ENCODE results near the gene DNM2. TPM values are rescaled to one million over a fixed set of nuclear protein-coding genes. Genes with fewer than 3 reads are reported as not detected.
A peak's percentile ranks its signal among the peaks of the same experiment; 100 is the strongest.

The DNM2 gene
- total and polyA plus RNA-seq, 2 of the 13 experiments (the other 11 are each of a cell fraction or from before 2014, with no cell fraction given), result 41.7 to 59.8 TPM

DNA sequence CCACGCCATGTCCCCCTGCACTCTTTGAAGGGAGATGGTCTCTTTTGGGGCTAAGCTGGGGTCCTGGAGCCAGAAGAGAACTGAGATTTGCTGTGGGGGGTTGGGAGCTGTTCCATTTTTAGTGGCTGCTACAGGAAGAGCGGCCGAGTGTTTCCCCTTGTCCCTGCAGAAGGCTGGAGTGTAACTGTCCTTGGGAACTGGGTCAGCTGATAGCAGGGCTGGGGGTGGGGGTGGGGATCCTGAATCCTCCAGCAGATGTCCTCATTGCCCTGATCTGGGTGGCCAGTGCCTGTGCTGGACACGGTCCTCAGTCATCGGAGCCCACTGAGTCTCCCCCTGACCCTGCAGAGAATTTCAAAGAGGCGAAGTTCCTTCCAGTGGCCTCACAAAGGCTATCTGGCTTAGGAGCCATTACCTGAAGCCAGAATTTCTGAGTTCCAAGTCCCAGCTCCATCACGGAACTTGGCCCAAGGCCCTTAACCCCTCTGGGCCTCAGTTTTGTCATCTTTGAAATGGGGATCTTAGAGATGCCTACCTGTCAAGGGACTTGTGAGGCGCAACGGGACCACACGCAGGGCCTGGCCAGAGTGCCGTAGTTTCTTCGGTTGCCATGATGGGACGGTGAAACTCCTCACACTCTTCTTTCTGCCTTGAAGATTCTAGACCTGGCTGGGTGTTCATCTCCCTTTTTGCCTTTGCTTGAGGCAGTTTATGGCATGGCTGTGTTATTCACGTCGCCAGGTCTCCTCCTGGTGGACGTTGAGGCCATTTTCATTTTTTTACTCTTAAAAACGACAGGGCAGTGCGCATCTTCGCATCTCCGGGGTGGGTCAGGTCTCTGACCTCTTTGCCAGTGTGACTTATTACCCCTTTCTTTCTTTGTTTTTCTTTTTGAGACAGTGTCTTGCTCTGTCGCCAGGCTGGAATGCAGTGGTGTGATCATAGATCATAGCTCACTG is 51.9 kb downstream of the DNM2 start (continued):
- TF ChIP-seq U2AF1 (optimal IDR thresholded peaks at IDR 0.05; ENCODE audit: low read depth, low read length), result no peak
- TF ChIP-seq, protein P1, sequence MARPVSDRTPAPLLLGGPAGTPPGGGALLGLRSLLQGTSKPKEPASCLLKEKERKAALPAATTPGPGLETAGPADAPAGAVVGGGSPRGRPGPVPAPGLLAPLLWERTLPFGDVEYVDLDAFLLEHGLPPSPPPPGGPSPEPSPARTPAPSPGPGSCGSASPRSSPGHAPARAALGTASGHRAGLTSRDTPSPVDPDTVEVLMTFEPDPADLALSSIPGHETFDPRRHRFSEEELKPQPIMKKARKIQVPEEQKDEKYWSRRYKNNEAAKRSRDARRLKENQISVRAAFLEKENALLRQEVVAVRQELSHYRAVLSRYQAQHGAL (CRISPR knock-in tag; IDR thresholded peaks at IDR 0.05; ENCODE audit: not compliant biosample characterization), result no peak
- TF ChIP-seq, protein P2, sequence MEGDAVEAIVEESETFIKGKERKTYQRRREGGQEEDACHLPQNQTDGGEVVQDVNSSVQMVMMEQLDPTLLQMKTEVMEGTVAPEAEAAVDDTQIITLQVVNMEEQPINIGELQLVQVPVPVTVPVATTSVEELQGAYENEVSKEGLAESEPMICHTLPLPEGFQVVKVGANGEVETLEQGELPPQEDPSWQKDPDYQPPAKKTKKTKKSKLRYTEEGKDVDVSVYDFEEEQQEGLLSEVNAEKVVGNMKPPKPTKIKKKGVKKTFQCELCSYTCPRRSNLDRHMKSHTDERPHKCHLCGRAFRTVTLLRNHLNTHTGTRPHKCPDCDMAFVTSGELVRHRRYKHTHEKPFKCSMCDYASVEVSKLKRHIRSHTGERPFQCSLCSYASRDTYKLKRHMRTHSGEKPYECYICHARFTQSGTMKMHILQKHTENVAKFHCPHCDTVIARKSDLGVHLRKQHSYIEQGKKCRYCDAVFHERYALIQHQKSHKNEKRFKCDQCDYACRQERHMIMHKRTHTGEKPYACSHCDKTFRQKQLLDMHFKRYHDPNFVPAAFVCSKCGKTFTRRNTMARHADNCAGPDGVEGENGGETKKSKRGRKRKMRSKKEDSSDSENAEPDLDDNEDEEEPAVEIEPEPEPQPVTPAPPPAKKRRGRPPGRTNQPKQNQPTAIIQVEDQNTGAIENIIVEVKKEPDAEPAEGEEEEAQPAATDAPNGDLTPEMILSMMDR (CRISPR knock-in tag; IDR thresholded peaks at IDR 0.05), result peak; percentile 80
- TF ChIP-seq GZF1 (CRISPR knock-in tag; IDR thresholded peaks at IDR 0.05), result no peak
- TF ChIP-seq PHB2 (IDR thresholded peaks at IDR 0.05; ENCODE audit: partially characterized antibody), result no peak
- TF ChIP-seq ZNF598 (CRISPR knock-in tag; IDR thresholded peaks at IDR 0.05; ENCODE audit: borderline replicate concordance), result peak; percentile 82; the same call in 1 of the 2 replicates
- no peak for TF ChIP-seq ARNT2 (CRISPR knock-in tag; IDR thresholded peaks at IDR 0.05; ENCODE audit: low read depth)
- TF ChIP-seq, protein P3, sequence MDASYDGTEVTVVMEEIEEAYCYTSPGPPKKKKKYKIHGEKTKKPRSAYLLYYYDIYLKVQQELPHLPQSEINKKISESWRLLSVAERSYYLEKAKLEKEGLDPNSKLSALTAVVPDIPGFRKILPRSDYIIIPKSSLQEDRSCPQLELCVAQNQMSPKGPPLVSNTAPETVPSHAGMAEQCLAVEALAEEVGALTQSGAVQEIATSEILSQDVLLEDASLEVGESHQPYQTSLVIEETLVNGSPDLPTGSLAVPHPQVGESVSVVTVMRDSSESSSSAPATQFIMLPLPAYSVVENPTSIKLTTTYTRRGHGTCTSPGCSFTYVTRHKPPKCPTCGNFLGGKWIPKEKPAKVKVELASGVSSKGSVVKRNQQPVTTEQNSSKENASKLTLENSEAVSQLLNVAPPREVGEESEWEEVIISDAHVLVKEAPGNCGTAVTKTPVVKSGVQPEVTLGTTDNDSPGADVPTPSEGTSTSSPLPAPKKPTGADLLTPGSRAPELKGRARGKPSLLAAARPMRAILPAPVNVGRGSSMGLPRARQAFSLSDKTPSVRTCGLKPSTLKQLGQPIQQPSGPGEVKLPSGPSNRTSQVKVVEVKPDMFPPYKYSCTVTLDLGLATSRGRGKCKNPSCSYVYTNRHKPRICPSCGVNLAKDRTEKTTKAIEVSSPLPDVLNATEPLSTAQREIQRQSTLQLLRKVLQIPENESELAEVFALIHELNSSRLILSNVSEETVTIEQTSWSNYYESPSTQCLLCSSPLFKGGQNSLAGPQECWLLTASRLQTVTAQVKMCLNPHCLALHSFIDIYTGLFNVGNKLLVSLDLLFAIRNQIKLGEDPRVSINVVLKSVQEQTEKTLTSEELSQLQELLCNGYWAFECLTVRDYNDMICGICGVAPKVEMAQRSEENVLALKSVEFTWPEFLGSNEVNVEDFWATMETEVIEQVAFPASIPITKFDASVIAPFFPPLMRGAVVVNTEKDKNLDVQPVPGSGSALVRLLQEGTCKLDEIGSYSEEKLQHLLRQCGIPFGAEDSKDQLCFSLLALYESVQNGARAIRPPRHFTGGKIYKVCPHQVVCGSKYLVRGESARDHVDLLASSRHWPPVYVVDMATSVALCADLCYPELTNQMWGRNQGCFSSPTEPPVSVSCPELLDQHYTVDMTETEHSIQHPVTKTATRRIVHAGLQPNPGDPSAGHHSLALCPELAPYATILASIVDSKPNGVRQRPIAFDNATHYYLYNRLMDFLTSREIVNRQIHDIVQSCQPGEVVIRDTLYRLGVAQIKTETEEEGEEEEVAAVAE (CRISPR knock-in tag; IDR thresholded peaks at IDR 0.05; ENCODE audit: borderline replicate concordance), result no peak
- TF ChIP-seq ZNF34 (CRISPR knock-in tag; IDR thresholded peaks at IDR 0.05; ENCODE audit: borderline replicate concordance), result no peak
- TF ChIP-seq ZNF3 (CRISPR knock-in tag; IDR thresholded peaks at IDR 0.05), result peak; percentile 55; the same call in 1 of the 2 replicates
- TF ChIP-seq, protein P4, sequence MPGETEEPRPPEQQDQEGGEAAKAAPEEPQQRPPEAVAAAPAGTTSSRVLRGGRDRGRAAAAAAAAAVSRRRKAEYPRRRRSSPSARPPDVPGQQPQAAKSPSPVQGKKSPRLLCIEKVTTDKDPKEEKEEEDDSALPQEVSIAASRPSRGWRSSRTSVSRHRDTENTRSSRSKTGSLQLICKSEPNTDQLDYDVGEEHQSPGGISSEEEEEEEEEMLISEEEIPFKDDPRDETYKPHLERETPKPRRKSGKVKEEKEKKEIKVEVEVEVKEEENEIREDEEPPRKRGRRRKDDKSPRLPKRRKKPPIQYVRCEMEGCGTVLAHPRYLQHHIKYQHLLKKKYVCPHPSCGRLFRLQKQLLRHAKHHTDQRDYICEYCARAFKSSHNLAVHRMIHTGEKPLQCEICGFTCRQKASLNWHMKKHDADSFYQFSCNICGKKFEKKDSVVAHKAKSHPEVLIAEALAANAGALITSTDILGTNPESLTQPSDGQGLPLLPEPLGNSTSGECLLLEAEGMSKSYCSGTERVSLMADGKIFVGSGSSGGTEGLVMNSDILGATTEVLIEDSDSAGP (CRISPR knock-in tag; IDR thresholded peaks at IDR 0.05; ENCODE audit: borderline replicate concordance), result peak; percentile 49; the same call in 1 of the 2 replicates
- TF ChIP-seq PHF21A (CRISPR knock-in tag; IDR thresholded peaks at IDR 0.05), result no peak
- TF ChIP-seq ISX (CRISPR knock-in tag; conservative IDR thresholded peaks at IDR 0.05), result no peak
- TF ChIP-seq HNRNPH1 (optimal IDR thresholded peaks at IDR 0.05; ENCODE audit: low read depth, low read length), result no peak
- no peak for TF ChIP-seq JUND (CRISPR knock-in tag; IDR thresholded peaks at IDR 0.05)
- TF ChIP-seq, protein P5, sequence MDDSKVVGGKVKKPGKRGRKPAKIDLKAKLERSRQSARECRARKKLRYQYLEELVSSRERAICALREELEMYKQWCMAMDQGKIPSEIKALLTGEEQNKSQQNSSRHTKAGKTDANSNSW (CRISPR knock-in tag; IDR thresholded peaks at IDR 0.05; ENCODE audit: borderline replicate concordance), result no peak
- TF ChIP-seq, protein P6, sequence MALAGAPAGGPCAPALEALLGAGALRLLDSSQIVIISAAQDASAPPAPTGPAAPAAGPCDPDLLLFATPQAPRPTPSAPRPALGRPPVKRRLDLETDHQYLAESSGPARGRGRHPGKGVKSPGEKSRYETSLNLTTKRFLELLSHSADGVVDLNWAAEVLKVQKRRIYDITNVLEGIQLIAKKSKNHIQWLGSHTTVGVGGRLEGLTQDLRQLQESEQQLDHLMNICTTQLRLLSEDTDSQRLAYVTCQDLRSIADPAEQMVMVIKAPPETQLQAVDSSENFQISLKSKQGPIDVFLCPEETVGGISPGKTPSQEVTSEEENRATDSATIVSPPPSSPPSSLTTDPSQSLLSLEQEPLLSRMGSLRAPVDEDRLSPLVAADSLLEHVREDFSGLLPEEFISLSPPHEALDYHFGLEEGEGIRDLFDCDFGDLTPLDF (CRISPR knock-in tag; IDR thresholded peaks at IDR 0.05), result no peak
- TF ChIP-seq MYNN (CRISPR knock-in tag; IDR thresholded peaks at IDR 0.05; ENCODE audit: low read depth), result no peak

Data from HepG2 (cell line).